ENCODE results near the gene CCNF.

CCNF gene

GRCh38 chr16:2499890-2500429 lies 70.7 kb downstream of the CCNF start (continued):
- TF ChIP-seq ZNF747 (tag by site-specific recombination; IDR thresholded peaks at IDR 0.05) (no peak), ZNF571 (tag by site-specific recombination; IDR thresholded peaks at IDR 0.05) (no peak), ZNF654 (tag by site-specific recombination; IDR thresholded peaks at IDR 0.05; ENCODE audit: low read depth) (no peak), ZNF248 (tag by site-specific recombination; IDR thresholded peaks at IDR 0.05) (no peak)

DNA sequence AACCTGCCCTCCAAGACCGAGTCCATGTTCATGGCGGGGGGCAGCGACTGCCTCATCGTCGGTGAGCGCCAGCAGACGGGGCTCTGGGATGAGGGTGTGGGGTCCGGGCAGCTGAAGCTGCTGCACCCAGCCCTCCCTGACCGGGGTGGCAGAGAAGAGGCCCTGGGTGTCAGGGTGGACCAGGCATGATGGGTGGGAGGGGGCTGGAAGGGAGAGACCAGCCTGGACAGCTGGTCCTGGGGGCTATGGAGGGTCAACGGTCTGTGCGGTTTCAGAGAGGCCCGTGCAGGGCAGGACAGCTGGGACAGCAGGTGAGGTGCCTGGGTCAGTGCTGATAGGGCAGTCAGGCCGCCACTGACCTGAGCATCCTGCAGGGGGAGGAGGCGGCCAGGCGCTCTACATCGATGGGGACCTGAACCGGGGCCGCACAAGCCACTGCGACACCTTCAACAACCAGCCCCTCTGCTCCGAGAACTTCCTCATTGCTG lies 71.2 kb downstream of the CCNF start:
- Histone ChIP-seq H3K9me3 (ENCODE audit: control insufficient read depth, insufficient read depth, low read depth, low read length) (no peaks in the 10 kb centered on the region), H3K36me3 (ENCODE audit: control insufficient read depth in 2 of 2, insufficient read depth in 1 of 2, low read length in 2 of 2) (peaks cover 0 to 39% of the 10 kb centered on the region in 2 experiments; a peak in 1 of 3 replicates), H3K4me1 (ENCODE audit: control insufficient read depth, insufficient read depth, low read length) (peaks cover 7% of the 10 kb centered on the region), H3K4me3 (ENCODE audit: low read depth, low read length) (no peak overlapping the region), H3K27ac (ENCODE audit: extremely low read depth, low read depth, low read length) (no peak overlapping the region)
- TF ChIP-seq, protein P1, sequence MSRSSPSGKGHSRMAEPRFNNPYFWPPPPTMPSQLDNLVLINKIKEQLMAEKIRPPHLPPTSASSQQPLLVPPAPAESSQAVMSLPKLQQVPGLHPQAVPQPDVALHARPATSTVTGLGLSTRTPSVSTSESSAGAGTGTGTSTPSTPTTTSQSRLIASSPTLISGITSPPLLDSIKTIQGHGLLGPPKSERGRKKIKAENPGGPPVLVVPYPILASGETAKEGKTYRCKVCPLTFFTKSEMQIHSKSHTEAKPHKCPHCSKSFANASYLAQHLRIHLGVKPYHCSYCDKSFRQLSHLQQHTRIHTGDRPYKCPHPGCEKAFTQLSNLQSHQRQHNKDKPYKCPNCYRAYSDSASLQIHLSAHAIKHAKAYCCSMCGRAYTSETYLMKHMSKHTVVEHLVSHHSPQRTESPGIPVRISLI (tag by site-specific recombination; IDR thresholded peaks at IDR 0.05): no peak
- no peak for TF ChIP-seq ZSCAN23 (tag by site-specific recombination; IDR thresholded peaks at IDR 0.05)
- 0 out of 2 replicates have a peak, but pooled peaks have one; percentile 2 for TF ChIP-seq ZNF146 (tag by site-specific recombination; IDR thresholded peaks at IDR 0.05)
- ChIA-PET POLR2A (interaction anchor here (1.2 to 2.1 kb wide), 5 partner anchors 26 to 345 kb away, joined by 4 to 27 read pairs (median 8); partner anchors contain the start of genes TBC1D24 and TRAF7), CTCF (interaction anchor here (0.6 to 2.6 kb wide), 18 partner anchors 8 to 305 kb away, joined by 3 to 28 read pairs (median 4); partner anchors contain the start of genes ATP6V0C, CASKIN1, CEMP1 and TEDC2)

DNA sequence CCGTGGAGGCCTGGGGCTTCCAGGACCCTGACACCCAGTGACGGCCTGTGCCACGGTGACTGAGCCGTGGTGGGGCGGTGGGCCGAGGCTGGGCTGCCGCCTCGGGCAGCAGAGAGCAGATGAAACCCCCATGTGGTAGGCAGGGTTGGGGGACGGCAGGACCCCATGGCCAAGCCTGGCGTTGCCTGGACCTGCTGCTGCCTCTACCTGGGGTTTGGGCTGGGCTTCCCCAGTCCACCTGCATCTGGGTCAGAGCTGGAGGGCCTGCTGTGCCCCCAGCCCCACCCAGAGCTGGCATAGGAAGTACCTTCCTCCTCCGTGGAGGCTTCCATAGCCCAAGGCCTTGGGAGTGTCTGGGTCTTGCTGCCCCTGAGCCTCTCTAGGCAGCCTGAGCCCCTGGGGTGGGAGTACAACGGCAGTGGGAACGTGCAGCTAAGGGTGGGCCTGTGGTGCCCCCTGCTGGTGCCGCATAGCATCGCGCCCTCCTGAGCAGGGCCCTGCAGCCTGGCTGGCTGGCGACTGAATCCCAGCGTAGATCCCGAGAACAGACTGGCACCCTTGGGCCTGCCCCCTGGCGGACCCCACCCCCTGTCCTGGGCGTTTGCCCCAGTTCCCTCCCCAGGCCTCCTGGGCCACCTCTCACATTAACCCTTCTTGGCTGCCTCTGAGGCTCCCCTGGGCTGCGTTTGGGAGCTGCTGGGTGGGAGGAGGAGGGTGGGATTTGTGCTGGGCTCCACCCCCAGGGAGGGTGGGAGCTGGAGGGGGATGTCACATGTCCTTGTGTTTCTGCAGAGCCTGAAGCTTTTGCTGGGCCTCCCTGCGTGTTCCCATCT lies 71.9 kb downstream of the CCNF start:
- H3K4me1 ChIP-seq (ENCODE audit: control insufficient read depth, insufficient read depth, low read length): peaks cover 7% of the 10 kb centered on the region
- H3K4me3 ChIP-seq (ENCODE audit: low read depth, low read length): peak overlapping the region; percentile 27
- H3K9me3 ChIP-seq (ENCODE audit: control insufficient read depth, insufficient read depth, low read depth, low read length): no peaks in the 10 kb centered on the region
- ChIA-PET CTCF (interaction anchor here (0.6 to 2.6 kb wide), 37 partner anchors 8 to 372 kb away, joined by 3 to 28 read pairs (median 4); partner anchors contain the start of genes ABCA3, ATP6V0C, CASKIN1 and CEMP1), POLR2A (interaction anchor here (0.7 to 2.1 kb wide), 16 partner anchors 12 to 346 kb away, joined by 3 to 27 read pairs (median 5); partner anchors contain the start of genes AMDHD2, ATP6V0C, CCNF and DNASE1L2)
- H3K27ac ChIP-seq (ENCODE audit: extremely low read depth, low read depth, low read length): no peak overlapping the region
- H3K36me3 ChIP-seq (ENCODE audit: control insufficient read depth in 2 of 2, insufficient read depth in 1 of 2, low read length in 2 of 2): peaks cover 0 to 37% of the 10 kb centered on the region in 2 experiments; a peak in 1 of 3 replicates
- TF ChIP-seq, protein P2, sequence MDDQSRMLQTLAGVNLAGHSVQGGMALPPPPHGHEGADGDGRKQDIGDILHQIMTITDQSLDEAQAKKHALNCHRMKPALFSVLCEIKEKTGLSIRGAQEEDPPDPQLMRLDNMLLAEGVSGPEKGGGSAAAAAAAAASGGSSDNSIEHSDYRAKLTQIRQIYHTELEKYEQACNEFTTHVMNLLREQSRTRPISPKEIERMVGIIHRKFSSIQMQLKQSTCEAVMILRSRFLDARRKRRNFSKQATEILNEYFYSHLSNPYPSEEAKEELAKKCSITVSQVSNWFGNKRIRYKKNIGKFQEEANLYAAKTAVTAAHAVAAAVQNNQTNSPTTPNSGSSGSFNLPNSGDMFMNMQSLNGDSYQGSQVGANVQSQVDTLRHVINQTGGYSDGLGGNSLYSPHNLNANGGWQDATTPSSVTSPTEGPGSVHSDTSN (CRISPR knock-in tag; IDR thresholded peaks at IDR 0.05): 0 out of 2 replicates have a peak, but pooled peaks have one; percentile 33
- TF ChIP-seq GLIS2 (tag by site-specific recombination; IDR thresholded peaks at IDR 0.05) (peak; percentile 87), ZNF266 (tag by site-specific recombination; IDR thresholded peaks at IDR 0.05; ENCODE audit: low read depth) (no peak), ZNF600 (tag by site-specific recombination; IDR thresholded peaks at IDR 0.05) (peak; percentile 84), SP3 (tag by site-specific recombination; IDR thresholded peaks at IDR 0.05) (peak; percentile 88), ZNF707 (tag by site-specific recombination; IDR thresholded peaks at IDR 0.05) (no peak), KLF1 (tag by site-specific recombination; IDR thresholded peaks at IDR 0.05) (peak; percentile 82), ZSCAN16 (tag by site-specific recombination; IDR thresholded peaks at IDR 0.05) (no peak), ZEB2 (tag by site-specific recombination; IDR thresholded peaks at IDR 0.05) (peak; percentile 50), ZNF777 (tag by site-specific recombination; IDR thresholded peaks at IDR 0.05; ENCODE audit: borderline replicate concordance) (no peak), ZBTB48 (tag by site-specific recombination; IDR thresholded peaks at IDR 0.05) (peak; percentile 56; the same call in 1 of the 2 replicates), REPIN1 (tag by site-specific recombination; IDR thresholded peaks at IDR 0.05; ENCODE audit: low read depth) (no peak), ZNF2 (tag by site-specific recombination; IDR thresholded peaks at IDR 0.05) (peak; percentile 82; the same call in 1 of the 2 replicates), ZBTB20 (tag by site-specific recombination; IDR thresholded peaks at IDR 0.05) (peak; percentile 45; the same call in 1 of the 2 replicates), ZBTB7A (tag by site-specific recombination; IDR thresholded peaks at IDR 0.05; ENCODE audit: low read depth) (peak; percentile 36; the same call in 1 of the 2 replicates)
- TF ChIP-seq, protein P3, sequence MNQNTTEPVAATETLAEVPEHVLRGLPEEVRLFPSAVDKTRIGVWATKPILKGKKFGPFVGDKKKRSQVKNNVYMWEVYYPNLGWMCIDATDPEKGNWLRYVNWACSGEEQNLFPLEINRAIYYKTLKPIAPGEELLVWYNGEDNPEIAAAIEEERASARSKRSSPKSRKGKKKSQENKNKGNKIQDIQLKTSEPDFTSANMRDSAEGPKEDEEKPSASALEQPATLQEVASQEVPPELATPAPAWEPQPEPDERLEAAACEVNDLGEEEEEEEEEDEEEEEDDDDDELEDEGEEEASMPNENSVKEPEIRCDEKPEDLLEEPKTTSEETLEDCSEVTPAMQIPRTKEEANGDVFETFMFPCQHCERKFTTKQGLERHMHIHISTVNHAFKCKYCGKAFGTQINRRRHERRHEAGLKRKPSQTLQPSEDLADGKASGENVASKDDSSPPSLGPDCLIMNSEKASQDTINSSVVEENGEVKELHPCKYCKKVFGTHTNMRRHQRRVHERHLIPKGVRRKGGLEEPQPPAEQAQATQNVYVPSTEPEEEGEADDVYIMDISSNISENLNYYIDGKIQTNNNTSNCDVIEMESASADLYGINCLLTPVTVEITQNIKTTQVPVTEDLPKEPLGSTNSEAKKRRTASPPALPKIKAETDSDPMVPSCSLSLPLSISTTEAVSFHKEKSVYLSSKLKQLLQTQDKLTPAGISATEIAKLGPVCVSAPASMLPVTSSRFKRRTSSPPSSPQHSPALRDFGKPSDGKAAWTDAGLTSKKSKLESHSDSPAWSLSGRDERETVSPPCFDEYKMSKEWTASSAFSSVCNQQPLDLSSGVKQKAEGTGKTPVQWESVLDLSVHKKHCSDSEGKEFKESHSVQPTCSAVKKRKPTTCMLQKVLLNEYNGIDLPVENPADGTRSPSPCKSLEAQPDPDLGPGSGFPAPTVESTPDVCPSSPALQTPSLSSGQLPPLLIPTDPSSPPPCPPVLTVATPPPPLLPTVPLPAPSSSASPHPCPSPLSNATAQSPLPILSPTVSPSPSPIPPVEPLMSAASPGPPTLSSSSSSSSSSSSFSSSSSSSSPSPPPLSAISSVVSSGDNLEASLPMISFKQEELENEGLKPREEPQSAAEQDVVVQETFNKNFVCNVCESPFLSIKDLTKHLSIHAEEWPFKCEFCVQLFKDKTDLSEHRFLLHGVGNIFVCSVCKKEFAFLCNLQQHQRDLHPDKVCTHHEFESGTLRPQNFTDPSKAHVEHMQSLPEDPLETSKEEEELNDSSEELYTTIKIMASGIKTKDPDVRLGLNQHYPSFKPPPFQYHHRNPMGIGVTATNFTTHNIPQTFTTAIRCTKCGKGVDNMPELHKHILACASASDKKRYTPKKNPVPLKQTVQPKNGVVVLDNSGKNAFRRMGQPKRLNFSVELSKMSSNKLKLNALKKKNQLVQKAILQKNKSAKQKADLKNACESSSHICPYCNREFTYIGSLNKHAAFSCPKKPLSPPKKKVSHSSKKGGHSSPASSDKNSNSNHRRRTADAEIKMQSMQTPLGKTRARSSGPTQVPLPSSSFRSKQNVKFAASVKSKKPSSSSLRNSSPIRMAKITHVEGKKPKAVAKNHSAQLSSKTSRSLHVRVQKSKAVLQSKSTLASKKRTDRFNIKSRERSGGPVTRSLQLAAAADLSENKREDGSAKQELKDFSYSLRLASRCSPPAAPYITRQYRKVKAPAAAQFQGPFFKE (tag by site-specific recombination; IDR thresholded peaks at IDR 0.05; ENCODE audit: borderline replicate concordance): 0 out of 2 replicates have a peak, but pooled peaks have one; percentile 38

Data from HEK293 (cell line).